ENCODE results near the gene FOXS1. TPM values are rescaled to one million over a fixed set of nuclear protein-coding genes. Genes with fewer than 3 reads are reported as not detected.

Gene FOXS1
- total RNA-seq, 1 donor from 2014 or later: not detected

GRCh38 chr20:31836853-31837608 is 8.4 kb downstream of the FOXS1 start:
- TF ChIP-seq EZH2 (IDR thresholded peaks at IDR 0.05): no peak
- no peak for TF ChIP-seq CTCF (IDR thresholded peaks at IDR 0.05)
- TF ChIP-seq EZH2phosphoT487 (IDR thresholded peaks at IDR 0.05): no peak
- Histone ChIP-seq H3K9me3 (ENCODE audit: low read depth) (no peaks in the 10 kb centered on the region), H3K36me3 (no peaks in the 10 kb centered on the region), H2AFZ (replicated peaks) (no peak overlapping the region), H3K27ac (no peak overlapping the region), H3K27me3 (no peaks in the 10 kb centered on the region), H4K20me1 (ENCODE audit: low read depth) (no peaks in the 10 kb centered on the region), H3K4me2 (no peak overlapping the region), H3K4me1 (peaks cover 33% of the 10 kb centered on the region), H3K4me3 (no peak overlapping the region), H3K79me2 (ENCODE audit: low read depth) (no peaks in the 10 kb centered on the region), H3F3A (ENCODE audit: low read depth) (peaks cover 14% of the 10 kb centered on the region), H3K9ac (no peak overlapping the region)
- Mint-ChIP-seq H3K4me1 (peaks cover 21% of the 10 kb centered on the region), H3K36me3 (no peaks in the 10 kb centered on the region), H3K9me3 (no peaks in the 10 kb centered on the region), H3K27me3 (ENCODE audit: insufficient read depth, low read depth) (no peaks in the 10 kb centered on the region), H3K4me3 (no peak overlapping the region), H3K27ac (no peak overlapping the region)
- peak; percentile 49 for DNase-seq (ENCODE audit: low spot score)

GRCh38 chr20:31835977-31836852 is 9.2 kb downstream of the FOXS1 start:
- Mint-ChIP-seq H3K9me3 (no peaks in the 10 kb centered on the region), H3K27ac (no peak overlapping the region), H3K4me1 (peaks cover 15% of the 10 kb centered on the region), H3K36me3 (no peaks in the 10 kb centered on the region), H3K4me3 (no peak overlapping the region), H3K27me3 (ENCODE audit: insufficient read depth, low read depth) (peaks cover 3% of the 10 kb centered on the region)
- Histone ChIP-seq H3K4me3 (no peak overlapping the region), H3K9me3 (ENCODE audit: low read depth) (no peaks in the 10 kb centered on the region), H3K36me3 (no peaks in the 10 kb centered on the region), H4K20me1 (ENCODE audit: low read depth) (no peaks in the 10 kb centered on the region), H2AFZ (replicated peaks) (no peak overlapping the region), H3K4me1 (peaks cover 27% of the 10 kb centered on the region), H3K9ac (no peak overlapping the region), H3K79me2 (ENCODE audit: low read depth) (no peaks in the 10 kb centered on the region), H3K4me2 (no peak overlapping the region), H3K27me3 (no peaks in the 10 kb centered on the region), H3K27ac (no peak overlapping the region), H3F3A (ENCODE audit: low read depth) (peaks cover 14% of the 10 kb centered on the region)
- no peak for DNase-seq (ENCODE audit: low spot score)
- no peak for TF ChIP-seq CTCF (IDR thresholded peaks at IDR 0.05)
- no peak for TF ChIP-seq EZH2 (IDR thresholded peaks at IDR 0.05)
- TF ChIP-seq EZH2phosphoT487 (IDR thresholded peaks at IDR 0.05): no peak

GRCh38 chr20:31835554-31835953 is 9.8 kb downstream of the FOXS1 start:
- TF ChIP-seq CTCF (IDR thresholded peaks at IDR 0.05): no peak
- TF ChIP-seq EZH2 (IDR thresholded peaks at IDR 0.05): no peak
- TF ChIP-seq EZH2phosphoT487 (IDR thresholded peaks at IDR 0.05): no peak
- no peaks in the 10 kb centered on the region for H3K36me3 ChIP-seq
- no peaks in the 10 kb centered on the region for H3K9me3 ChIP-seq (ENCODE audit: low read depth)
- H3K27ac Mint-ChIP-seq: no peak overlapping the region
- no peaks in the 10 kb centered on the region for H3K36me3 Mint-ChIP-seq
- no peaks in the 10 kb centered on the region for H3K9me3 Mint-ChIP-seq
- H2AFZ ChIP-seq (replicated peaks): no peak overlapping the region
- H4K20me1 ChIP-seq (ENCODE audit: low read depth): no peaks in the 10 kb centered on the region
- no peaks in the 10 kb centered on the region for H3K27me3 ChIP-seq
- DNase-seq (ENCODE audit: low spot score): no peak
- no peak overlapping the region for H3K4me3 ChIP-seq
- no peak overlapping the region for H3K9ac ChIP-seq
- peaks cover 15% of the 10 kb centered on the region for H3K4me1 Mint-ChIP-seq
- no peaks in the 10 kb centered on the region for H3K79me2 ChIP-seq (ENCODE audit: low read depth)
- peaks cover 3% of the 10 kb centered on the region for H3K27me3 Mint-ChIP-seq (ENCODE audit: insufficient read depth, low read depth)
- no peak overlapping the region for H3K27ac ChIP-seq
- no peak overlapping the region for H3K4me2 ChIP-seq
- H3F3A ChIP-seq (ENCODE audit: low read depth): peaks cover 14% of the 10 kb centered on the region
- H3K4me1 ChIP-seq: peaks cover 22% of the 10 kb centered on the region
- H3K4me3 Mint-ChIP-seq: no peak overlapping the region

All from neural progenitor cell (in vitro differentiated cells).